Heart right ventricle (tissue), 16 donors: ENCODE results near the gene COG6. TPM values are rescaled to one million over a fixed set of nuclear protein-coding genes. Genes with fewer than 3 reads are reported as not detected.

Experiments used
- ATAC-seq, 8 donors: fragments of 200-7000 bp; cut with Tn5 transposase; one replicate each; pipeline ENCODE4 v1.9.1; 2020; ENCODE audit warnings: mild to moderate bottlenecking in 8 of 8, moderate library complexity in 8 of 8, moderate number of reproducible peaks in 1 of 8
- DNase-seq, 2 donors: peaks; one replicate each; pipeline ENCODE4 v3.0.0-alpha.2; 2020
- H3K27ac ChIP-seq, 10 donors: fragments of 200-600 bp; sonication (generic) in 2 of 10; one replicate each; pipeline versions ENCODE4 v1.5.0 to v1.8.0; 2020 to 2022; ENCODE audit warnings: mild to moderate bottlenecking in 3 of 10
- H3K27me3 ChIP-seq, 7 donors: fragments of 200-600 bp; one replicate each; pipeline ENCODE4 v1.8.0; 2021 to 2022; ENCODE audit warnings: mild to moderate bottlenecking in 2 of 7
- H3K36me3 ChIP-seq, 9 donors: fragments of 200-600 bp; sonication (generic) in 1 of 9; one replicate each; pipeline versions ENCODE4 v1.5.0 to v1.8.0; 2020 to 2022; ENCODE audit warnings: mild to moderate bottlenecking in 2 of 9
- H3K4me1 ChIP-seq, 9 donors: fragments of 200-600 bp; sonication (generic) in 1 of 9; one replicate each; pipeline versions ENCODE4 v1.5.0 to v1.8.0; 2020 to 2022; ENCODE audit warnings: mild to moderate bottlenecking in 4 of 9
- H3K4me3 ChIP-seq, 10 donors: fragments of 200-600 bp; sonication (generic) in 2 of 10; one replicate each; pipeline versions ENCODE4 v1.5.0 to v1.8.0; 2020 to 2022; ENCODE audit warnings: mild to moderate bottlenecking in 7 of 10, moderate library complexity in 2 of 10
- H3K9me3 ChIP-seq, 11 donors: fragments of 200-600 bp in 10 of 11; sonication (generic) in 2 of 11; one replicate each; pipeline versions ENCODE4 v1.5.0 to v1.8.0; 2013 to 2022; ENCODE audit warnings: mild to moderate bottlenecking in 2 of 11, control low read depth in 1 of 11, moderate library complexity in 1 of 11
- CTCF ChIP-seq, 9 donors: fragments of 200-600 bp; sonication (generic) in 2 of 9; IDR thresholded peaks; one replicate each; pipeline versions ENCODE4 v1.5.0 to v1.8.0; 2021 to 2022; ENCODE audit warnings: antibody characterized with exemption in 9 of 9, mild to moderate bottlenecking in 5 of 9, moderate library complexity in 1 of 9
- WGBS, 2 donors: extraction: QIAGEN DNeasy Blood & Tissue Kit; methylation state at CpG; one replicate each; pipeline ENCODE4 v1.1.7; 2013; ENCODE audit warnings: inconsistent platforms in 1 of 2; 5-methylcytosine and 5-hydroxymethylcytosine counted together
- intact Hi-C, 10 donors: fragments of 100-400 bp; cut with DNase I; formaldehyde crosslinking; loops; one replicate each; pipeline versions ENCODE4 v1.11.1 to v1.14.2; 2022
- polyA plus RNA-seq, 2 donors: library from polyadenylated mRNA; stranded (reverse); fragments of 200-250 nt; gene quantifications; one replicate each; pipeline ENCODE4 v1.2.3, GENCODE V29; 2013
- total RNA-seq, 10 donors: library from RNA; stranded (reverse); fragmentation: NEBNext Ultra II Directional in 3 of 10; extraction: Animal tissue kit (Norgen Biotek cat#: 25700) in 3 of 10; gene quantifications; one replicate each; pipeline versions ENCODE4 v1.2.1 to v1.2.4, GENCODE V29; 2021 to 2023
- donor health status: Arrhythmogenic right ventricular cardiomyopathy.
- donor health status: ischemic (EF 13 %, LVEDD 7.1; RV severe dilation, severe dysfunction).
- donor health status: healthy with polysubstance abuse.
- donor health status: DM: no; HTN: yes; CAD: no.
- donor health status: DM: no; HTN: no; CAD: no.
- donor health status: ischemic (EF 25% LVEDD 6.9; RV normal size, moderate dysfunction).
- donor health status: ischemic (EF 25% LVEDD 5.7; RV mildly dilated, moderate dysfunction).
- donor health status: healthy.
- donor health status: DM: yes; HTN: yes; CAD: no.
- donor health status: Ischemic cardiomyopathy.
- donor health status: ischemic (EF 35%, LVEDD 5.7; RV mildly dilated, moderate dysfunction).
- donor health status: nonischemic (EF 11% LVEDD 7.7; RV severe dilation, severe dysfunction).
- donor health status: DM: yes; HTN: yes; CAD: no.
- donor health status: PGD.
- donor health status: ischemic (EF 29% LVEDD 5.4; RV normal size, mild dysfunction).
- donor health status: nonischemic (EF 23%, LVEDD 6.1; RV moderate dilation, normal function).

The COG6 gene
- total and polyA plus RNA-seq, 12 donors, result 7.0 to 48.3 (median 29.8) TPM

GRCh38 chr13:39631307-39631706 is 24.2 kb upstream of the COG6 start:
- Histone ChIP-seq H3K4me3 (no peak overlapping the region), H3K36me3 (no peaks in the 10 kb centered on the region), H3K27ac (no peak overlapping the region), H3K9me3 (peaks cover 0 to 26% (median 10%) of the 10 kb centered on the region in 11 donors), H3K27me3 (peaks cover 0 to 2% (median 0%) of the 10 kb centered on the region in 7 donors), H3K4me1 (no peaks in the 10 kb centered on the region)
- WGBS, 2 donors, result 88 to 94% methylated on average over 1 of the region's 1 CpG
- ATAC-seq (no peak), DNase-seq (no peak)
- intact Hi-C loops, result no loop called here
- TF ChIP-seq CTCF (IDR thresholded peaks at IDR 0.05), result no peak

- intact Hi-C loops, result no loop called here
- DNase-seq, result no peak
- H3K4me1 ChIP-seq, result no peaks in the 10 kb centered on the region
- peaks cover 0 to 33% (median 12%) of the 10 kb centered on the region in 11 donors for H3K9me3 ChIP-seq
- no peaks in the 10 kb centered on the region for H3K36me3 ChIP-seq
- H3K27me3 ChIP-seq, result peaks cover 0 to 2% (median 0%) of the 10 kb centered on the region in 7 donors
- ATAC-seq, result no peak
- TF ChIP-seq CTCF (IDR thresholded peaks at IDR 0.05), result no peak
- H3K27ac ChIP-seq, result no peak overlapping the region
- no peak overlapping the region for H3K4me3 ChIP-seq
Measured at GRCh38 chr13:39632994-39633393, 22.5 kb upstream of the COG6 start.

GRCh38 chr13:39635564-39635963 is 19.9 kb upstream of the COG6 start:
- no peak overlapping the region for H3K27ac ChIP-seq
- peaks cover 0 to 2% (median 0%) of the 10 kb centered on the region in 7 donors for H3K27me3 ChIP-seq
- no peak overlapping the region for H3K4me3 ChIP-seq
- H3K4me1 ChIP-seq, result no peaks in the 10 kb centered on the region
- H3K36me3 ChIP-seq, result no peaks in the 10 kb centered on the region
- no peak for TF ChIP-seq CTCF (IDR thresholded peaks at IDR 0.05)
- DNase-seq (no peak), ATAC-seq (no peak)
- 97% methylated on average over 1 of the region's 1 CpG for WGBS, 2 donors
- intact Hi-C loops, result no loop called here
- H3K9me3 ChIP-seq, result peaks cover 0 to 28% (median 12%) of the 10 kb centered on the region in 11 donors

- H3K36me3 ChIP-seq, result no peaks in the 10 kb centered on the region
- peaks cover 0 to 2% (median 0%) of the 10 kb centered on the region in 7 donors for H3K27me3 ChIP-seq
- H3K4me1 ChIP-seq, result no peaks in the 10 kb centered on the region
- H3K27ac ChIP-seq, result no peak overlapping the region
- no peak for DNase-seq
- TF ChIP-seq CTCF (IDR thresholded peaks at IDR 0.05), result no peak
- 87 to 91% methylated on average over 3 of the region's 3 CpGs for WGBS, 2 donors
- ATAC-seq, result no peak
- intact Hi-C loops, result no loop called here
- peaks cover 0 to 8% (median 0%) of the 10 kb centered on the region in 11 donors for H3K9me3 ChIP-seq
- no peak overlapping the region for H3K4me3 ChIP-seq
Measured at GRCh38 chr13:39637890-39638289, 17.6 kb upstream of the COG6 start.
